Mesenchymal stem cell (in vitro differentiated cells and primary cell): Measurements from ENCODE around the gene TNPO3. TPM values are rescaled to one million over a fixed set of nuclear protein-coding genes. Genes with fewer than 3 reads are reported as not detected.

Source experiments
- DNase-seq: peaks from one replicate; pipeline ENCODE4 v3.0.0-alpha.2; 2013
- H2AFZ ChIP-seq: one replicate; pipeline ENCODE4 v1.6.1; 2013; ENCODE audit warnings: low read depth, mild to moderate bottlenecking, control low read depth, inconsistent platforms, low read length, moderate library complexity
- H2AK5ac ChIP-seq: 2 replicates; pipeline ENCODE4 v1.6.1; 2013; ENCODE audit warnings: low read length, moderate library complexity, mild to moderate bottlenecking, inconsistent platforms; ENCODE audit not compliant: severe bottlenecking
- H2BK120ac ChIP-seq: one replicate; pipeline ENCODE4 v1.6.1; 2013; ENCODE audit warnings: low read depth, mild to moderate bottlenecking, inconsistent platforms, low read length, moderate library complexity
- H2BK12ac ChIP-seq, 2 experiments: one replicate each; pipeline ENCODE4 v1.6.1; 2013; ENCODE audit warnings: inconsistent platforms in 2 of 2, low read length in 2 of 2, mild to moderate bottlenecking in 2 of 2, moderate library complexity in 2 of 2, control low read depth in 1 of 2
- H2BK15ac ChIP-seq: one replicate; pipeline ENCODE4 v1.6.1; 2013; ENCODE audit warnings: mild to moderate bottlenecking, low read depth, inconsistent platforms; ENCODE audit not compliant: poor library complexity, severe bottlenecking
- H2BK5ac ChIP-seq: 2 replicates; pipeline ENCODE4 v1.6.1; 2013; ENCODE audit warnings: low read depth, mild to moderate bottlenecking, low read length, control low read depth, inconsistent platforms; ENCODE audit not compliant: poor library complexity, severe bottlenecking
- H3K14ac ChIP-seq, 2 experiments: one replicate each; pipeline ENCODE4 v1.6.1; 2013; ENCODE audit warnings: inconsistent platforms in 2 of 2, low read length in 2 of 2, control low read depth in 1 of 2, mild to moderate bottlenecking in 1 of 2, moderate library complexity in 1 of 2
- H3K18ac ChIP-seq, 2 experiments: one replicate each; pipeline ENCODE4 v1.6.1; 2013; ENCODE audit warnings: inconsistent platforms in 2 of 2, low read length in 2 of 2, control low read depth in 1 of 2, low read depth in 1 of 2, mild to moderate bottlenecking in 1 of 2
- H3K23ac ChIP-seq, 2 experiments: one replicate each; pipeline ENCODE4 v1.6.1; 2013; ENCODE audit warnings: inconsistent platforms in 2 of 2, low read length in 2 of 2, mild to moderate bottlenecking in 2 of 2, moderate library complexity in 2 of 2, control low read depth in 1 of 2
- H3K27ac ChIP-seq: 2 replicates; pipeline ENCODE4 v1.5.1; 2013; ENCODE audit warnings: mild to moderate bottlenecking, moderate library complexity, low read length, control low read depth, inconsistent platforms; ENCODE audit not compliant: poor library complexity, severe bottlenecking
- H3K27me3 ChIP-seq, 2 experiments: 2 replicates each; pipeline versions ENCODE4 v1.6.1 to v1.7.0; 2013; ENCODE audit warnings: low read length in 2 of 2, mild to moderate bottlenecking in 2 of 2, moderate library complexity in 2 of 2, control low read depth in 1 of 2, inconsistent platforms in 1 of 2; ENCODE audit not compliant: control insufficient read depth in 1 of 2, insufficient read depth in 1 of 2
- H3K36me3 ChIP-seq, 2 experiments: 2 replicates each; pipeline versions ENCODE4 v1.6.1 to v1.7.0; 2013; ENCODE audit warnings: low read length in 2 of 2, control low read depth in 1 of 2, inconsistent platforms in 1 of 2, low read depth in 1 of 2, mild to moderate bottlenecking in 1 of 2; ENCODE audit not compliant: insufficient read depth in 2 of 2, control insufficient read depth in 1 of 2
- H3K4ac ChIP-seq, 2 experiments: one replicate each; pipeline ENCODE4 v1.6.1; 2013; ENCODE audit warnings: inconsistent platforms in 2 of 2, low read length in 2 of 2, mild to moderate bottlenecking in 2 of 2, moderate library complexity in 2 of 2, control low read depth in 1 of 2, low read depth in 1 of 2
- H3K4me1 ChIP-seq: 2 replicates; pipeline ENCODE4 v1.6.1; 2013; ENCODE audit warnings: low read depth, low read length, control low read depth; ENCODE audit not compliant: control insufficient read depth, insufficient read depth
- H3K4me2 ChIP-seq: 2 replicates; pipeline ENCODE4 v1.6.1; 2013; ENCODE audit warnings: low read length, mild to moderate bottlenecking, inconsistent platforms; ENCODE audit not compliant: poor library complexity, severe bottlenecking
- H3K4me3 ChIP-seq, 2 experiments: 2 replicates each; pipeline versions ENCODE4 v1.5.1 to v1.7.0; 2013; ENCODE audit warnings: low read length in 2 of 2, mild to moderate bottlenecking in 2 of 2, control low read depth in 1 of 2, low read depth in 1 of 2; ENCODE audit not compliant: insufficient read depth in 1 of 2
- H3K79me1 ChIP-seq: replicated peaks from 2 replicates; pipeline ENCODE4 v1.6.1; 2013; ENCODE audit warnings: mild to moderate bottlenecking, control low read depth, low read length, inconsistent platforms; ENCODE audit not compliant: poor library complexity, severe bottlenecking
- H3K9ac ChIP-seq: 2 replicates; pipeline ENCODE4 v1.7.0; 2013; ENCODE audit warnings: mild to moderate bottlenecking, low read length, moderate library complexity
- H3K9me3 ChIP-seq: 2 replicates; pipeline ENCODE4 v1.7.0; 2013; ENCODE audit warnings: mild to moderate bottlenecking, low read length; ENCODE audit not compliant: control insufficient read depth
- H4K8ac ChIP-seq: one replicate; pipeline ENCODE4 v1.6.1; 2013; ENCODE audit warnings: inconsistent platforms, mild to moderate bottlenecking, low read length, moderate library complexity
- H4K91ac ChIP-seq: one replicate; pipeline ENCODE4 v1.6.1; 2013; ENCODE audit warnings: mild to moderate bottlenecking, low read length, inconsistent platforms
- WGBS: methylation state at CpG from one replicate; pipeline ENCODE4 v1.1.7; 2013; ENCODE audit warnings: mixed read lengths; 5-methylcytosine and 5-hydroxymethylcytosine counted together
- polyA plus RNA-seq, 2 experiments: library from polyadenylated mRNA; stranded (reverse); fragments of 200-250 nt; gene quantifications; one replicate each; pipeline ENCODE4 v1.2.3, GENCODE V29; 2013

Gene TNPO3
- polyA plus RNA-seq (2013, experiment 1 of 2) = 29.1 TPM
- 28.8 TPM for polyA plus RNA-seq (2013, experiment 2 of 2)

DNA sequence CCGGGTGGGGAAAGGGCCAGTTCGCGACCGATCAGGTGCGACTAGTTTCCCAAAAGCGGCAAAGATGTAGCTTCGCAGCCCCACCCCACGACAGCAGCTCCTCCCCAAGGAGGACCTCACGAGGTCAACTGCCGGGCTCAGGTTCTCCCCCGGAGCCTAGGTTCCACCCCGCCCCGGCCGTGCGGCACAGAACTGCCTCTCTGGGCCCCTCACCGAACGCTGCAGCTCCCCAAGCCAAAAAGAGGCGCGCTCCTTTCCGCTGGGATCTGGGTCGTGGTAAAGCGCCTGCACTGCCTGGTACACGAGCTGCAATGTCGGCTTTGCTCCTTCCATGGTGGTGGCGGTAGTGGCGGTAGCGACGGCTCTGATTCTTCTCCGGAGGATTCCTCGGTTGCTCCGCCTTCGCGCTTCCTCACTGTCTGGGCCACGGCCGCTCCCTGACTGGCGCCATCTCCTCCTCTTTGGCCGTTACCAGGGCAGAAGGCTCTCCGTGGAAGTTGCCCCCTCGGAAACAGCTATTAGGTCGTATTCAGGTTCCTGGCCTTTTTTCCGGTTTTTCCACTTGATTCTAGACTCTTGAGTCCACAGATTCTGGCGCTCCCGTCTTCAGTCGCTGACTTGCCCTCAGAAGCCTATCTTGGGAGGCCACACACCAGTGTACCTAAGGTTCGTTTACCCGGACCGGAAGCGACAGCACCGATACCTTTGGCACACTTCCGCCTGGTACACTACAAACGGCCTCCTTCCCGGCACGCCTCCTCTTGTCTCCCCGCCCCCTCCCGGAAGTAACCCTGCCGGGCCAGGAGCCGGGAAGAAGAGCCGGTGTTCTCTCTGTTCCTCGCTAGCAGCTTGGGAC lies at the start of gene TNPO3:
TNPO3 (minus strand) TSS at position 674 of the 856 bp plus-strand sequence; CDS start at position 333, 341 bp downstream.
- H3K27ac ChIP-seq = peak within 1 kb of the TSS; percentile 99
- H2BK15ac ChIP-seq = peak within 1 kb of the TSS; percentile 80
- under 1% methylated on average over 59 of the region's 59 CpGs for WGBS
- no peak within 1 kb of the TSS for H2AK5ac ChIP-seq
- peak within 1 kb of the TSS; percentile 89 for H4K91ac ChIP-seq
- peak within 1 kb of the TSS in 1 of 2 experiments; percentile 97 for H3K23ac ChIP-seq
- peak within 1 kb of the TSS in 1 of 2 experiments; percentile 87 for H3K14ac ChIP-seq
- H3K36me3 ChIP-seq = peaks cover 2 to 6% of the 10 kb centered on the region in 2 experiments
- peaks cover 13% of the 10 kb centered on the region for H3K4me1 ChIP-seq
- H2BK5ac ChIP-seq = peak within 1 kb of the TSS; percentile 33
- peak within 1 kb of the TSS; percentile 93 to 99 for H3K4me3 ChIP-seq
- peak within 1 kb of the TSS; percentile 99 for H3K9ac ChIP-seq
- peak within 1 kb of the TSS; percentile 79 to 93 for H3K4ac ChIP-seq
- H2BK120ac ChIP-seq = peak within 1 kb of the TSS; percentile 71
- peaks cover 2% of the 10 kb centered on the region for H3K79me1 ChIP-seq
- peak within 1 kb of the TSS; percentile 39 to 94 for H2BK12ac ChIP-seq
- peak within 1 kb of the TSS; percentile 86 for H3K4me2 ChIP-seq
- H2AFZ ChIP-seq = peak within 1 kb of the TSS; percentile 48
- H3K18ac ChIP-seq = peak within 1 kb of the TSS; percentile 92 to 96
- peak; percentile 94 for DNase-seq
- peaks cover 4 to 7% of the 10 kb centered on the region in 2 experiments for H3K27me3 ChIP-seq
- no peaks in the 10 kb centered on the region for H3K9me3 ChIP-seq
- H4K8ac ChIP-seq = peak within 1 kb of the TSS; percentile 97

DNA sequence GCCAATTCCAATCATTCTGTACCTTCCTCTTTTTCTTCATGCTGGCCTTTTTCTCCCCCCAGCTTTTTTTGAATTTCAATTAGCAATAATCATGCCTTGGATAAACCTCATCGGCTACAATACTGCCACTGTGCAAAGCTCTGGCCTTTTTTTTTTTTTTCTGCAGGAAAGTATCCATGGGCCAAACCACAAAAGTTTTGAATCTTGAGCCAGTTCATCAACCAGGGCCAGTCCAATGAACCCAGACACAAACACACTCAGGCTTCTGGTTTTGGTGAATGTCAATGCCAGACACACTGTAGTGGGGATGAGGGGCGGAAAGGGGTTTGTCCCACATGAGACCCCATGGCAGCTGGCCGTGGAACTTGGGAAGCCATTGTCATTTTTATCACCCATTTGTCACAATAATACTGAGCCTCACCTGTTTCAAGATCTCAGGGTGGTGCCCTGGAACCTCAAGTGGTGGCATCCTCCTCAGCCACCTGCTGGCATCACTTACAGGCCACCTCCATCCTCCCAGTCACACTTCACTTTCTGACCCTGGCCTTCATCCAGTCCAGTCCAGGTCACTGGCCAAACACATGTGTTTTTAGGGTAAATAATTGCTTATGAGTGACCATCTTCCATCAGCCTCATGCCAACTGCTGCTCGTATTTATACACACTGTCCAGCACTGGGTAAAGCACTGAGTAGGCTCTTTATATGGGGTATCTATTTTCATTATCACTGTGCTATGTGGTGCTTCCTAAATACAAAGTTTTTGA lies 48.8 kb upstream of the TNPO3 start:
- Histone ChIP-seq H2AFZ (no peak overlapping the region), H4K8ac (no peak overlapping the region), H2BK15ac (no peak overlapping the region), H3K4me2 (no peak overlapping the region), H3K27ac (peak overlapping the region; percentile 90), H2BK5ac (no peak overlapping the region), H3K4me1 (peaks cover 14% of the 10 kb centered on the region), H3K4me3 (no peak overlapping the region), H2BK120ac (no peak overlapping the region), H3K36me3 (no peaks in the 10 kb centered on the region), H3K9me3 (no peaks in the 10 kb centered on the region), H3K27me3 (peaks cover 0 to 12% of the 10 kb centered on the region in 2 experiments), H2AK5ac (peak overlapping the region; percentile 99), H2BK12ac (no peak overlapping the region), H3K9ac (no peak overlapping the region), H3K79me1 (no peaks in the 10 kb centered on the region), H4K91ac (no peak overlapping the region), H3K23ac (no peak overlapping the region), H3K4ac (no peak overlapping the region), H3K18ac (no peak overlapping the region), H3K14ac (no peak overlapping the region)
- WGBS = 87% methylated on average over 3 of the region's 4 CpGs
- DNase-seq = no peak

DNA sequence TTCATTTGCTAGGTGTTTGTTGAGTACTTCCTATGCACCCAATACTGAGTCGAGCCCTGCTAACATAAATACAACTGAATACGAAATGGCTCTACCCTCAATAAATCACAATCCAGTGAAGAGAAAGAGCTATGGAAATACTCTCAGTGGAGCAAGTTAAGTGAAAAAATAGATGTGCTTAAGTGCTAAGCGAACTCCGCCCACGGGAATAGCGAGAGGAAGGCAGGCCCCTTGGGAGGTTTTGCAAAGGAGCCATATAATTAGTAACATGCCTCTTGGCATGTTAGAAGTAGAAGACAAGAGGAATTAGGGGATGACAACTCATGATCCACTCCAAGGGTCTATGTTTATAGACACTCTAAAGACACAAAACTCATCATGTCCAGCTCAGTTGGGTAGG lies 46.8 kb upstream of the TNPO3 start:
- peaks cover 0 to 18% of the 10 kb centered on the region in 2 experiments for H3K27me3 ChIP-seq
- H3K4me1 ChIP-seq = peaks cover 14% of the 10 kb centered on the region
- H2AFZ ChIP-seq = no peak overlapping the region
- H3K36me3 ChIP-seq = no peaks in the 10 kb centered on the region
- no peak overlapping the region for H2BK15ac ChIP-seq
- no peaks in the 10 kb centered on the region for H3K79me1 ChIP-seq
- no peak overlapping the region for H3K14ac ChIP-seq
- H3K23ac ChIP-seq = no peak overlapping the region
- peak overlapping the region; percentile 98 for H3K27ac ChIP-seq
- no peak overlapping the region for H3K4me3 ChIP-seq
- no peak overlapping the region for H4K91ac ChIP-seq
- H4K8ac ChIP-seq = no peak overlapping the region
- DNase-seq = no peak
- H3K9me3 ChIP-seq = no peaks in the 10 kb centered on the region
- H2BK5ac ChIP-seq = peak overlapping the region; percentile 45
- no peak overlapping the region for H3K4me2 ChIP-seq
- H3K18ac ChIP-seq = no peak overlapping the region
- H2BK12ac ChIP-seq = no peak overlapping the region
- 91% methylated on average over 4 of the region's 6 CpGs for WGBS
- H2AK5ac ChIP-seq = peak overlapping the region; percentile 100
- no peak overlapping the region for H3K4ac ChIP-seq
- no peak overlapping the region for H2BK120ac ChIP-seq
- H3K9ac ChIP-seq = no peak overlapping the region

DNA sequence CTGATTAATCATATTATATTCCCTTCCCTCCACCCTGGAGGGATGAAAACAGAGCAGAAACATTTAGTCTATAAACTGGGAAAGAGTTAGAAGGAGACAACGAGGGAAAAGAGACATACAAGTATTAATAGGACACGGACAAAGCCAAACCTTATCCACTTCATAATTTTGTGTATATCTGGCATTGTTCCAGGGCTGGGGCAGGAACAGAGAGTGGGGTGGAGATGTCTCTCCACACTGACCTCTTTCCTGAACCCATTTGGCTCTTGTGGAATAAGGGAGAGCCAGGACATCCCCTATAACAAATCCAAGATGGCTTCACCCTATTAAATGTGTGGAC lies 45.9 kb upstream of the TNPO3 start:
- Histone ChIP-seq H2BK120ac (no peak overlapping the region), H4K91ac (no peak overlapping the region), H3K27ac (peak overlapping the region; percentile 98), H3K23ac (no peak overlapping the region), H3K79me1 (no peaks in the 10 kb centered on the region), H2AFZ (no peak overlapping the region), H2BK5ac (peak overlapping the region; percentile 87), H3K27me3 (peaks cover 0 to 20% of the 10 kb centered on the region in 2 experiments), H2BK12ac (no peak overlapping the region), H3K18ac (no peak overlapping the region), H3K4me2 (peak overlapping the region; percentile 30), H3K9me3 (no peaks in the 10 kb centered on the region), H3K4me3 (no peak overlapping the region), H3K14ac (no peak overlapping the region), H3K4ac (no peak overlapping the region), H3K36me3 (no peaks in the 10 kb centered on the region), H2BK15ac (no peak overlapping the region), H3K4me1 (peaks cover 14% of the 10 kb centered on the region), H4K8ac (no peak overlapping the region), H2AK5ac (no peak overlapping the region), H3K9ac (no peak overlapping the region)
- no CpG with 5 or more reads among the region's 2 CpGs for WGBS
- DNase-seq = no peak
